ENCODE data around the gene USP35.

Gene USP35

GRCh38 chr11:78214331-78215194 is 25.8 kb downstream of the USP35 start:
- Histone ChIP-seq H4K20me1 (ENCODE audit: insufficient read depth, low read length, poor library complexity, severe bottlenecking) (no peaks in the 10 kb centered on the region), H2AFZ (ENCODE audit: low read length) (no peak overlapping the region), H3K4me3 (ENCODE audit: low read length, poor library complexity, severe bottlenecking) (no peak overlapping the region), H3F3A (ENCODE audit: low read depth) (no peaks in the 10 kb centered on the region), H3K36me3 (ENCODE audit: insufficient read depth, low read length) (peaks cover 10% of the 10 kb centered on the region; the same call in 1 of the 2 replicates), H3K27me3 (ENCODE audit: insufficient read depth, low read length, poor library complexity, severe bottlenecking) (no peaks in the 10 kb centered on the region), H3K79me2 (ENCODE audit: insufficient read depth, low read length) (no peaks in the 10 kb centered on the region), H3K4me2 (ENCODE audit: low read depth, low read length, poor library complexity, severe bottlenecking) (no peak overlapping the region), H3K4me1 (ENCODE audit: insufficient read depth, low read length, poor library complexity, severe bottlenecking) (no peaks in the 10 kb centered on the region), H3K9me3 (ENCODE audit: insufficient read depth, low read depth, low read length) (no peaks in the 10 kb centered on the region), H3K9ac (ENCODE audit: low read depth, low read length, poor library complexity, severe bottlenecking) (no peak overlapping the region), H3K9me2 (replicated peaks; ENCODE audit: low read depth, low read length) (no peaks in the 10 kb centered on the region)
- TF ChIP-seq CTCF (conservative IDR thresholded peaks at IDR 0.05; ENCODE audit: low read length) = no peak
- TF ChIP-seq EZH2phosphoT487 (IDR thresholded peaks at IDR 0.05; ENCODE audit: borderline replicate concordance) = no peak

GRCh38 chr11:78216021-78216420 is 27.3 kb downstream of the USP35 start:
- no peak overlapping the region for H3K4me3 ChIP-seq (ENCODE audit: low read length, poor library complexity, severe bottlenecking)
- H3F3A ChIP-seq (ENCODE audit: low read depth) = no peaks in the 10 kb centered on the region
- no peaks in the 10 kb centered on the region; the same call in 1 of the 2 replicates for H3K36me3 ChIP-seq (ENCODE audit: insufficient read depth, low read length)

DNA sequence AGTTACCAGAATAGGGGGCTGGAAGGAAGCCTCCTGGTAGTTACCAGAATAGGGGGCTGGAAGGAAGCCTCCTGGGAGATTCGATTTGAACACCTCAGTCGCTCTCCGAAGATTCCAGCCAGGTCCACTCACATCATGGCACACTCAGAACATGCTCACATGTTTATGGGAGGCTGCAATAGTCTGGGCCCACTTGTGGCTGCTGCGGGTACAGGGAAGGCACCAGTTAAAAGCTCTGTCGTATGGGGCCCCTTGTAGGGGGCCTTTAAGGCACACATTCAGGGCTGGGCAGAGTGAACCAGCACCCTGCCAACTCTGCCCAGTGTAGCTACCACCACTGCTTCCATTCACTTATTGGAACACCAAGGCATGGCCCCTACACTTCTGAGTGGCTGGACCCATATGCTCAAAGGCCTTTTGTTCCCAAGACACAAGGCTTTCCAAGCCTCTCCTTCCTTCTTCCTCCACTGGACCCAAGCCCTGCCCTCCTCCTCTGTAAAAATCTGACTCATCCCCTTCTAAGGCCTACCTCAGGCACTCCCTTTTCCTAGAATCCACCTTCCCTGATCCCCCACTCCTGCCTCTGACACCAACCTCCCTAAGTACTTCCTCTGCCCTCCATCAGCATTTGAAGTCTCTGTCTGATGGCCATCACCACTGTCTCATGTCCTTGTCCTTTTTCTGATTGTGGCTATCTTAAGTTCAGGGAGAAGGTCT is 28.0 kb downstream of the USP35 start:
- no peak overlapping the region for H3K4me2 ChIP-seq (ENCODE audit: low read depth, low read length, poor library complexity, severe bottlenecking)
- no peaks in the 10 kb centered on the region; the same call in 1 of the 2 replicates for H3K36me3 ChIP-seq (ENCODE audit: insufficient read depth, low read length)
- H3F3A ChIP-seq (ENCODE audit: low read depth) = no peaks in the 10 kb centered on the region
- no peak for TF ChIP-seq CTCF (conservative IDR thresholded peaks at IDR 0.05; ENCODE audit: low read length)
- TF ChIP-seq EZH2phosphoT487 (IDR thresholded peaks at IDR 0.05; ENCODE audit: borderline replicate concordance) = no peak
- H2AFZ ChIP-seq (ENCODE audit: low read length) = no peak overlapping the region
- H3K9me3 ChIP-seq (ENCODE audit: insufficient read depth, low read depth, low read length) = no peaks in the 10 kb centered on the region
- H3K79me2 ChIP-seq (ENCODE audit: insufficient read depth, low read length) = no peaks in the 10 kb centered on the region
- no peaks in the 10 kb centered on the region for H3K9me2 ChIP-seq (replicated peaks; ENCODE audit: low read depth, low read length)
- H3K4me3 ChIP-seq (ENCODE audit: low read length, poor library complexity, severe bottlenecking) = no peak overlapping the region
- no peaks in the 10 kb centered on the region for H3K27me3 ChIP-seq (ENCODE audit: insufficient read depth, low read length, poor library complexity, severe bottlenecking)
- no peaks in the 10 kb centered on the region for H3K4me1 ChIP-seq (ENCODE audit: insufficient read depth, low read length, poor library complexity, severe bottlenecking)
- no peaks in the 10 kb centered on the region for H4K20me1 ChIP-seq (ENCODE audit: insufficient read depth, low read length, poor library complexity, severe bottlenecking)
- H3K9ac ChIP-seq (ENCODE audit: low read depth, low read length, poor library complexity, severe bottlenecking) = no peak overlapping the region

More at GRCh38 chr11:78216021-78216420, 27.3 kb downstream of the USP35 start:
- H3K9ac ChIP-seq (ENCODE audit: low read depth, low read length, poor library complexity, severe bottlenecking) = no peak overlapping the region
- H3K27me3 ChIP-seq (ENCODE audit: insufficient read depth, low read length, poor library complexity, severe bottlenecking) = no peaks in the 10 kb centered on the region
- H3K9me3 ChIP-seq (ENCODE audit: insufficient read depth, low read depth, low read length) = no peaks in the 10 kb centered on the region
- H3K4me2 ChIP-seq (ENCODE audit: low read depth, low read length, poor library complexity, severe bottlenecking) = no peak overlapping the region
- H3K9me2 ChIP-seq (replicated peaks; ENCODE audit: low read depth, low read length) = no peaks in the 10 kb centered on the region
- no peaks in the 10 kb centered on the region for H3K79me2 ChIP-seq (ENCODE audit: insufficient read depth, low read length)
- H4K20me1 ChIP-seq (ENCODE audit: insufficient read depth, low read length, poor library complexity, severe bottlenecking) = no peaks in the 10 kb centered on the region
- H3K4me1 ChIP-seq (ENCODE audit: insufficient read depth, low read length, poor library complexity, severe bottlenecking) = no peaks in the 10 kb centered on the region
- H2AFZ ChIP-seq (ENCODE audit: low read length) = no peak overlapping the region
- TF ChIP-seq CTCF (conservative IDR thresholded peaks at IDR 0.05; ENCODE audit: low read length) = no peak
